ENCODE data around the gene PCMTD2. TPM values are rescaled to one million over a fixed set of nuclear protein-coding genes. Genes with fewer than 3 reads are reported as not detected.
A peak's percentile ranks its signal among the peaks of the same experiment; 100 is the strongest.

PCMTD2 gene
- total RNA-seq, 1 donor from 2014 or later = 111 TPM

DNA sequence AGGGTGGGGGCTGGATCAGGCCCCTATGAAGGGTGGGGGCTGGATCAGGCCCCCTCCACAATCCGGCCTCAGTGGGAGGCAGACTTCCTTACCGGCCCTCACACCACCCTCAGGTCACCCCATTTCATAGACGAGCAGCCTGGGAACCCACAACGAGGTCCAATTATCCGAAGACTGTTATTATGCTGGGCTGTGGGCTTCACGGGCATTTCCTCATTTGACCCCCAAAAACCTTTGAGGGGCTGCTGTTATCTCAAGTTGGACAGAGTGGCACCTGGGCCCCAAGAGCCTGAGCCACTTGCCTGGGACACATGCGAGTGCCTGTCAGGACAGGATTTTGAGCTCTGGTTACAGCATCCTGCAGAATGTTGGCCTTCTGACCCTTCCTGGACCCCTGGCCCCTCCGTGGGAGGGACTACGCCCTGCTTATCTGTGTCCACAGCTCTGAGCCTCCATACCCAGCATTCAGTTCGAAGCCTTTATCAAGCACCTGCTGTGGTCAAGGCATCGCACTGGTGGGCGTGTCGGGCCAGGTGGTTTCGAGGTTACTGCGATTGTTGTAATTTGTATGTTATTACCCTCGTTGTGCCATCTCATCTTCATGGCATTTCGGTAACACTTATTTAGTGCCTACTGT lies 34.5 kb upstream of the PCMTD2 start:
- no peaks in the 10 kb centered on the region for H3K36me3 Mint-ChIP-seq
- no peak for TF ChIP-seq CTCF (IDR thresholded peaks at IDR 0.05; ENCODE audit: unreplicated experiment)
- peaks cover 40% of the 10 kb centered on the region for H3K4me1 Mint-ChIP-seq
- H3K4me3 Mint-ChIP-seq = no peak overlapping the region
- no peak for DNase-seq (ENCODE audit: low spot score in 2 of 2, unreplicated experiment in 2 of 2)
- H3K27ac Mint-ChIP-seq = no peak overlapping the region
- no peaks in the 10 kb centered on the region for H3K9me3 Mint-ChIP-seq
- peaks cover 19% of the 10 kb centered on the region for H3K27me3 Mint-ChIP-seq (ENCODE audit: low read depth)

DNA sequence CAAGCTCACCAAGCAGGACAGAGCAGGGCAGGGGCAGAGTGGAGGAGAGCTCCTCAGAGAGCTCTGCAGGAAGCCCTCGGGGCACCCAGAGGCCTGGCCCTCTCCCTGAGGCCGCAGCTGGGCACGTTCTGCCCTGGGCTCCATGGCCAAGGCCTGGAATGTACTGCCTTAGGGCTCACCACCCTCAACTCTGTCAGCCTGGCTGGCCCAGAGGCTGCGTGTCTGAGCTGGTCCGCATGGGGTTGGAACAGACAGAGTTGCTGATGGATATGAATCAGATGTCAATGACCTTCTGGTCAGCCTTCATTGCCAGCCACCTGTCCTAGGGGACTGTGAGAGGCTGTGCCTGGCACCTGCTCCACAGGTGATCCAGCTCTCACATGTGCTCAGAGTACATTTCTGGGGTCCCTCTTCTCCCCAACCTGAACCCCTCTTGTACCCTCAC lies 33.2 kb upstream of the PCMTD2 start:
- no peak for DNase-seq (ENCODE audit: low spot score in 2 of 2, unreplicated experiment in 2 of 2)
- H3K36me3 Mint-ChIP-seq = no peaks in the 10 kb centered on the region
- no peaks in the 10 kb centered on the region for H3K9me3 Mint-ChIP-seq
- peaks cover 40% of the 10 kb centered on the region for H3K4me1 Mint-ChIP-seq
- TF ChIP-seq CTCF (IDR thresholded peaks at IDR 0.05; ENCODE audit: unreplicated experiment) = no peak
- H3K4me3 Mint-ChIP-seq = no peak overlapping the region
- peaks cover 18% of the 10 kb centered on the region for H3K27me3 Mint-ChIP-seq (ENCODE audit: low read depth)
- no peak overlapping the region for H3K27ac Mint-ChIP-seq

- TF ChIP-seq CTCF (IDR thresholded peaks at IDR 0.05; ENCODE audit: unreplicated experiment) = no peak
- no peak for DNase-seq (ENCODE audit: low spot score in 2 of 2, unreplicated experiment in 2 of 2)
- H3K27ac Mint-ChIP-seq = peak overlapping the region; percentile 82
- H3K4me1 Mint-ChIP-seq = peaks cover 37% of the 10 kb centered on the region
- H3K4me3 Mint-ChIP-seq = no peak overlapping the region
- H3K36me3 Mint-ChIP-seq = no peaks in the 10 kb centered on the region
- H3K9me3 Mint-ChIP-seq = no peaks in the 10 kb centered on the region
- H3K27me3 Mint-ChIP-seq (ENCODE audit: low read depth) = peaks cover 15% of the 10 kb centered on the region
Measured at GRCh38 chr20:64222851-64223525, 32.6 kb upstream of the PCMTD2 start.

GRCh38 chr20:64223526-64224067 lies 32.0 kb upstream of the PCMTD2 start:
- Mint-ChIP-seq H3K27me3 (ENCODE audit: low read depth) (peaks cover 15% of the 10 kb centered on the region), H3K27ac (peak overlapping the region; percentile 97), H3K36me3 (no peaks in the 10 kb centered on the region), H3K9me3 (no peaks in the 10 kb centered on the region), H3K4me1 (peaks cover 37% of the 10 kb centered on the region), H3K4me3 (peak overlapping the region; percentile 7)
- DNase-seq (ENCODE audit: low spot score in 2 of 2, unreplicated experiment in 2 of 2) = peak; percentile 56 to 72
- no peak for TF ChIP-seq CTCF (IDR thresholded peaks at IDR 0.05; ENCODE audit: unreplicated experiment)

- no peak for DNase-seq (ENCODE audit: low spot score in 2 of 2, unreplicated experiment in 2 of 2)
- peaks cover 5% of the 10 kb centered on the region for H3K27me3 Mint-ChIP-seq (ENCODE audit: low read depth)
- peaks cover 38% of the 10 kb centered on the region for H3K4me1 Mint-ChIP-seq
- peak overlapping the region; percentile 24 for H3K4me3 Mint-ChIP-seq
- no peaks in the 10 kb centered on the region for H3K9me3 Mint-ChIP-seq
- no peaks in the 10 kb centered on the region for H3K36me3 Mint-ChIP-seq
- no peak for TF ChIP-seq CTCF (IDR thresholded peaks at IDR 0.05; ENCODE audit: unreplicated experiment)
- peak overlapping the region; percentile 97 for H3K27ac Mint-ChIP-seq
Measured at GRCh38 chr20:64224351-64225170, 31.0 kb upstream of the PCMTD2 start.
